ENCODE measurements around the gene ADRB2. TPM values are rescaled to one million over a fixed set of nuclear protein-coding genes. Genes with fewer than 3 reads are reported as not detected.
"Not testable (repeated sequence)": the region's sequence is repeated elsewhere in the genome, so short reads cannot be mapped to it uniquely, and the experiment has no call there.

Gene ADRB2
- total RNA-seq, 6 experiments from 2014 or later: 0.99 to 2.8 (median 1.8) TPM

GRCh38 chr5:148873690-148874485, 47.5 kb downstream of the ADRB2 start:
- no peak for TF ChIP-seq POLR2A (IDR thresholded peaks at IDR 0.05)
- TF ChIP-seq, protein P1, sequence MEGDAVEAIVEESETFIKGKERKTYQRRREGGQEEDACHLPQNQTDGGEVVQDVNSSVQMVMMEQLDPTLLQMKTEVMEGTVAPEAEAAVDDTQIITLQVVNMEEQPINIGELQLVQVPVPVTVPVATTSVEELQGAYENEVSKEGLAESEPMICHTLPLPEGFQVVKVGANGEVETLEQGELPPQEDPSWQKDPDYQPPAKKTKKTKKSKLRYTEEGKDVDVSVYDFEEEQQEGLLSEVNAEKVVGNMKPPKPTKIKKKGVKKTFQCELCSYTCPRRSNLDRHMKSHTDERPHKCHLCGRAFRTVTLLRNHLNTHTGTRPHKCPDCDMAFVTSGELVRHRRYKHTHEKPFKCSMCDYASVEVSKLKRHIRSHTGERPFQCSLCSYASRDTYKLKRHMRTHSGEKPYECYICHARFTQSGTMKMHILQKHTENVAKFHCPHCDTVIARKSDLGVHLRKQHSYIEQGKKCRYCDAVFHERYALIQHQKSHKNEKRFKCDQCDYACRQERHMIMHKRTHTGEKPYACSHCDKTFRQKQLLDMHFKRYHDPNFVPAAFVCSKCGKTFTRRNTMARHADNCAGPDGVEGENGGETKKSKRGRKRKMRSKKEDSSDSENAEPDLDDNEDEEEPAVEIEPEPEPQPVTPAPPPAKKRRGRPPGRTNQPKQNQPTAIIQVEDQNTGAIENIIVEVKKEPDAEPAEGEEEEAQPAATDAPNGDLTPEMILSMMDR (IDR thresholded peaks at IDR 0.05): no peak
- H3K27ac ChIP-seq: no peak overlapping the region
- H3K4me1 ChIP-seq: no peaks in the 10 kb centered on the region
- DNase-seq: no peak
- intact Hi-C loops (cut with DNase I): no loop called here
- no peaks in the 10 kb centered on the region for H3K27me3 ChIP-seq
- 39% methylated on average over 2 of the region's 3 CpGs for WGBS (ENCODE audit: insufficient coverage, low coverage, low lambda C conversion rate, missing lambda C conversion rate)
- H3K36me3 ChIP-seq: no peaks in the 10 kb centered on the region
- H3K9me3 ChIP-seq: no peaks in the 10 kb centered on the region
- ATAC-seq: no peak
- no peak overlapping the region for H3K4me3 ChIP-seq

GRCh38 chr5:148875205-148875875, 48.9 kb downstream of the ADRB2 start:
- Histone ChIP-seq H3K27ac (no peak overlapping the region), H3K4me3 (no peak overlapping the region), H3K36me3 (no peaks in the 10 kb centered on the region), H3K4me1 (no peaks in the 10 kb centered on the region), H3K9me3 (no peaks in the 10 kb centered on the region), H3K27me3 (no peaks in the 10 kb centered on the region)
- no peak for TF ChIP-seq POLR2A (IDR thresholded peaks at IDR 0.05)
- TF ChIP-seq, protein P1 (IDR thresholded peaks at IDR 0.05): no peak
- ATAC-seq (no peak), DNase-seq (no peak)
- intact Hi-C loops (cut with DNase I): no loop called here
- 84% methylated on average over 3 of the region's 4 CpGs for WGBS (ENCODE audit: insufficient coverage, low coverage, low lambda C conversion rate, missing lambda C conversion rate)

DNA sequence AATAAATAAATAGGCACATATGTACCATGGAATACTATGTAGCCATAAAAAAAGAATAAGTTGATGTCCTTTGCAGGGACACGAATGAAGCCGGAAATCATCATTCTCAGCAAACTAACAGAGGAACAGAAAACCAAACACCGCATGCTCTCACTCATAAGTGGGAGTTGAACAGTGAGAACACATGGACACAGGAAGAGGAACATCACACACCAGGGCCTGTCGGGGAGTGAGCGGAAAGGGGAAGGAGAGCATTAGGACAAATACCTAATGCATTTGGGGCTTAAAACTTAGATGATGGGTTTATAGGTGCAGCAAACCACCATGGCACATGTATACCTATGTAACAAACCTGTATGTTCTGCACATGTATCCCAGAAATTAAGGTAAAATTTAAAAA, 51.0 kb downstream of the ADRB2 start:
- intact Hi-C loops (cut with DNase I): not testable (repeated sequence)

More for the DNA sequence above, 51.0 kb downstream of the ADRB2 start:
- H3K36me3 ChIP-seq, H3K4me1 ChIP-seq, DNase-seq, ATAC-seq, H3K9me3 ChIP-seq, H3K27ac ChIP-seq, H3K27me3 ChIP-seq, H3K4me3 ChIP-seq: not testable (repeated sequence)
- 78% methylated on average over 5 of the region's 5 CpGs for WGBS (ENCODE audit: insufficient coverage, low coverage, low lambda C conversion rate, missing lambda C conversion rate)

Other genes with a start within 250 kb of the ADRB2 start
- under 1 TPM in 3 of 6 experiments, not detected in 3; 0.12 to 0.23 (median 0.13) TPM for gene HTR4, start 172.1 kb upstream of the ADRB2 start, total RNA-seq
- gene SH3TC2, start 236.5 kb downstream of the ADRB2 start, total RNA-seq: under 1 TPM; 0.06 to 0.88 (median 0.53) TPM

Measured in right lobe of liver (tissue), 6 donors.